ENCODE data around the gene FMNL2. TPM values are rescaled to one million over a fixed set of nuclear protein-coding genes. Genes with fewer than 3 reads are reported as not detected.
A peak's percentile ranks its signal among the peaks of the same experiment; 100 is the strongest.

FMNL2 gene
- total RNA-seq, 1 experiment from 2014 or later: 33.6 TPM

GRCh38 chr2:152638590-152638989 is 303.6 kb downstream of the FMNL2 start:
- Histone ChIP-seq H3K9me3 (ENCODE audit: control insufficient read depth, low read depth, low read length) (no peaks in the 10 kb centered on the region), H3K18ac (ENCODE audit: insufficient read length, low read depth, low read length) (no peak overlapping the region), H4K8ac (replicated peaks; ENCODE audit: insufficient read length, low read depth, low read length) (no peak overlapping the region), H3K4me1 (ENCODE audit: insufficient read depth, low read length) (no peaks in the 10 kb centered on the region), H3K27ac (ENCODE audit: insufficient read length, low read depth, low read length) (no peak overlapping the region), H3K4ac (ENCODE audit: low read depth, low read length) (no peak overlapping the region), H4K20me1 (ENCODE audit: control insufficient read depth, insufficient read depth, insufficient read length) (no peaks in the 10 kb centered on the region), H4K91ac (ENCODE audit: insufficient read length, low read depth, low read length) (no peak overlapping the region), H3K9ac (ENCODE audit: extremely low read depth, insufficient read length, low read length) (no peak overlapping the region), H4K5ac (ENCODE audit: insufficient read length, low read depth, low read length) (no peak overlapping the region), H3K14ac (ENCODE audit: insufficient read depth, low read length) (no peak overlapping the region), H2BK15ac (ENCODE audit: low read depth, low read length) (no peak overlapping the region), H2BK12ac (ENCODE audit: insufficient read length, low read depth, low read length) (no peak overlapping the region), H2BK5ac (ENCODE audit: insufficient read length, low read length) (no peak overlapping the region), H3T11ph (ENCODE audit: low read length) (no peak overlapping the region), H2BK20ac (ENCODE audit: low read depth, low read length, poor library complexity, severe bottlenecking) (no peak overlapping the region), H3K56ac (ENCODE audit: insufficient read length, low read depth, low read length) (no peak overlapping the region), H2BK120ac (ENCODE audit: low read depth, low read length, poor library complexity, severe bottlenecking) (no peak overlapping the region), H3K27me3 (ENCODE audit: insufficient read depth, low read length) (no peaks in the 10 kb centered on the region), H3K79me2 (ENCODE audit: insufficient read depth, low read length) (no peaks in the 10 kb centered on the region), H3K23me2 (ENCODE audit: insufficient read length, low read depth, low read length, poor library complexity, severe bottlenecking) (no peaks in the 10 kb centered on the region), H2AFZ (ENCODE audit: low read length) (no peak overlapping the region), H2AK5ac (ENCODE audit: insufficient read length, low read length) (no peak overlapping the region), H3K79me1 (ENCODE audit: insufficient read depth, low read depth, low read length, poor library complexity, severe bottlenecking) (no peaks in the 10 kb centered on the region), H3K23ac (ENCODE audit: insufficient read length, low read depth, low read length) (no peak overlapping the region), H3K4me2 (ENCODE audit: insufficient read depth, insufficient read length, low read length) (no peak overlapping the region)
- H3K9me3 Mint-ChIP-seq: no peaks in the 10 kb centered on the region
- no peaks in the 10 kb centered on the region for H3K27me3 Mint-ChIP-seq (ENCODE audit: low read depth)
- H3K4me1 Mint-ChIP-seq: no peaks in the 10 kb centered on the region
- DNase-seq: no peak
- peak overlapping the region in 1 of 3 experiments; percentile 50; a peak in 1 of 7 replicates for H3K27ac Mint-ChIP-seq
- TF ChIP-seq CTCF (conservative IDR thresholded peaks at IDR 0.05): no peak
- peaks cover 37 to 64% (median 62%) of the 10 kb centered on the region in 3 experiments; a peak in 6 of 7 replicates for H3K36me3 Mint-ChIP-seq (ENCODE audit: insufficient read depth in 1 of 3, low read depth in 3 of 3)
- no peak overlapping the region for H3K4me3 Mint-ChIP-seq
- no CpG with 5 or more reads among the region's 8 CpGs for WGBS (ENCODE audit: extremely low coverage, insufficient read length, low lambda C conversion rate)

All from H9 (cell line).